GM18517 (cell line): ENCODE results near the gene DTX1.
"Not testable (repeated sequence)": the region's sequence is repeated elsewhere in the genome, so short reads cannot be mapped to it uniquely, and the experiment has no call there.

Experiments
- ATAC-seq: cut with Tn5 transposase; IDR thresholded peaks from one replicate; pipeline ENCODE4 v1.9.1; 2021; ENCODE audit warnings: mild to moderate bottlenecking, moderate library complexity; ENCODE audit not compliant: unreplicated experiment

DTX1 gene

GRCh38 chr12:113134521-113134951 is 78.0 kb downstream of the DTX1 start:
- ATAC-seq: no peak

- ATAC-seq: no peak
Measured at GRCh38 chr12:113135178-113136127, 78.9 kb downstream of the DTX1 start, which contains the start of gene RASAL1. TSS of gene RASAL1 (minus strand) at chr12:113135761. CDS start at chr12:113135462, 299 bp downstream.

DNA sequence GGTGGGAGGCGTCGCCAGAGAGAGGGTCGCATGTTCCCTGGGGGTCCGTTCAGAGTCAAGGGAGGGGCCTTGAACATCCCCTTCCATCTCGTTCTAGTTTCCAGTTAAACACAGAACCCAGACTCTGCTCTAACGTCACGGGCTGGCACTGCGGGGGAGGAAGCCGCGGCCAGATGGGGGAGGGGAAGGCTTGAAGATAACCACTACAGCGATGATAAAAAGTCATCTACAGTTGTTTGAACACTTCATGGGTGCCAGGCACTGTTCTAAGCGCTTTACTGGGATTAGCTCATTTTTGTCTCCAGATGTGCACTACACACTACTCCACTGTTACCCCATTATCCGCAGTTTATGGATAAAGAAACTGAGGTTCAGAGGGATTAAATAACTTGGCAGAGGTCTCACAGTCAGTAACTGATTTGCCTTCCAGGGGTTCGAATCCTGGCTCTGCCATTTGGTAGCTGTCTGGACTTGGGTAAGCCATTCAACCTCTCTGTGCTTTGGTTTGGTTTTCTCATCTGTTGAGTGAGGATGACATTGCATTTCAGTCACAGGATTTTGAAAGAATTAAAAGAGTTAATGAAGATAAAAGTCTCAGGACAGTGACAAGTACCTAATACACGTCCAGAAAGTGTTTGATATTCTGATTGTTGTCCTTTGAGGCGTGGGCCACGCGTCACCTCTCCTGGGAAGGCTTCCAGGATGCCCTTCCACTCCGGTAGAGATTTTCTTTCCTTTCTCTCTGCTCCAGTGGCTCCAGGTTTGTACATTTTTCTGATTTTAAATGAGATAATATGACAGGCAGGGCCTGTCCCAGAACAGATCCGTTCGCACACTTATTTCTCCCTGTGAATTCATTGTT is 79.8 kb downstream of the DTX1 start:
- no peak for ATAC-seq

DNA sequence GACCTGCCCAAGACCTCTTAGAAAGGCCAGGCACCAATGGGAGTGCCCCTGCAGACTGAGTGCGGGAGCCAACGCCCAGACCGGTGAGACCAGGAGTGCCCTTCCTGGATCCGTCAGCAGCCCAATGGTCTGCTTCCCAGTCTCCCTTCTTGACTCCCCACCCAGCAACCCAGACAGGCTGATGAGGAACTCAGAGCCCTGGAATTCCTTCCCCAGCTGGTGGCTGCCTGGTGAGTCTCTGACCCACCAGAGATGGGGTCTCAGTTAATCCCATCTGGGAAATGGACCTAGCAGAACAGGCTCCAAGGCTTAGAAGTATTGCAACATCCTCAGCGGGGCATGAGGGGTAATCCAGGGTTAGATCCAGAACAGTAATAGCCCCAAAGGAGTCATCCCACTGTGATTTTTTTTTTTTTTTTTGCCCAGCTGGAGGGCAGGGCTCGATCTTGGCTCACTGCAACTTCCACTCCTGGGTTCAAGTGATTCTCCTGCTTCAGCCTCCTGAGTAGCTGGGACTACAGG is 80.5 kb downstream of the DTX1 start:
- ATAC-seq: no peak

DNA sequence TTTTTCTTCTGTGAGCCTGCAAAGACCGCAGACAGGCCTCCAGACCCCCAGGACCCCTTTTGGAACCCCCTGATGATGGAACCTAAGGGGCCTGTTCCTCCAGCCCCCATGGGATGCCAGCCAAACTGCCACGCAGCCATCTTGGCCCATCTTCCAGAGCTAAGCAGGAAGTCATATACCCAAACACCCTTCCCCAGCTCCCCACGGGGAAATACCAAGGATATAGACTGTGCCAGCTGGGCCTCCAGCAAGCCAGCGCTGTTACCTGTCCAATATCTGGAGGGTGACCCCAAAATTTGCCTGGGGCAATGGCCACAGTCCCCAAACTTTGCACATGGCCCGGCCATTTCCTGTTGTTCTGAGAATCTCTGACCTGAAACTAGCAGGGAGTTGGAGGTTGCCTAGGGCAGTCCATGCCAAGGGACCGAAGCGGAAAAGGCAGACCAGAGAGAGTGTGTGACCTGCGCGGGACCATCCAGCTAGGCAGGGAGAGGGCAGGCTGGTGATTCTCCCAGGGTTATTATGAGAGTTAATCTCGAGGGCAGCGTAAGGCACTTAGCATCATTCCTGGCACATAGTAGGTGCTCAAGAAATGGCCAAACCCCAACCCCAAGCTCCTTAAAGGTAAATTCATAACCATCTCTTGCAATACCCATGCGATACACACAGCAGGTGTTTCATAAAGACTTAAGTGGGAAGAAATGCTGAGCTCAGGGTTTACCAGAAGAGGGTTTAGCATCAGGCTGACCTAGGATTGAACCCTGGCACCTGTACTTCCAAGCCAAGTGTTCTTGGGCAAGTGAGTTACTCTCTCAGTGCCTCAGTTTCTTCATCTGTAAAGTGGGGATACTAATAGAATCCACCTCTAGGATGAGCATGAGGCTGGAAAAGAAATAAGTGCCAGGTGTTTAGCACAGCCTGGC is 81.6 kb downstream of the DTX1 start:
- ATAC-seq: no peak

- no peak for ATAC-seq
Measured at GRCh38 chr12:113138826-113139225, 82.3 kb downstream of the DTX1 start.

DNA sequence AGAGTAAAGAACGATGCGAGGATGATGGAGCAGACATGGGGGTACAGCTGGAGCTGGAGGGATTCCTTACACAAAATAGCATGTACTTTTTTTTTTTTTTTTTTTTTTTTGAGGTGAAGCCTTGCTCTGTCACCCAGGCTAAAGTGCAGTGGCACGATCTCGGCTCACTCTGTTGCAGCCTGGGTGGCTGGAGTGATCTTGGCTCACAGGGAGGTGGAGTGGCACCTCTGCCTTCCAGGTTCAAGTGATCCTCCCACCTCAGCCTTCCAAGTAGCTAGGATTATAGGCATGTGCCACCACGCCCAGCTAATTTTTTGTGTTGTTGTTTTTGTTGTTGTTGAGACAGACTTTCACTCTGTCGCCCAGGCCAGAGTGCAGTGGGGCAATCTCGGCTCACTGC is 84.2 kb downstream of the DTX1 start:
- ATAC-seq: no peak

DNA sequence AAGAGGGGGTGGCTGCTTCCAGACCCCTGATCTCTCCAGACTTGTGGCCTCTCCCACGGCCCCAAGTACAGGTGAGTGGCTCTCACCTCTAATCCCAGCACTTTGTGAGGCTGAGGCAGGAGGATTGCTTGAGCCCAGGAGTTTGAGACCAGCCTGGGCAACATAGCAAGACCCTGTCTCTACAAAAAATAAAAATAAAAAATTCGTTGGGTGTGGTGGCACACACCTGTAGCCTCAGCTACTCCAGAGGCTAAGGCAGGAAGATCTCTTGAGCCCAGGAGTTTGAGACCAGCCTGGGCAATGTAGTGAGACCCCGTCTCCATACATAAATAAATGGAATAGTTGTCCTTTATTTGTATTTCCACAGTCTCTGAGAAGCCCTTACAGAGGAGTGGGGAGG is 85.2 kb downstream of the DTX1 start:
- not testable (repeated sequence) for ATAC-seq

DNA sequence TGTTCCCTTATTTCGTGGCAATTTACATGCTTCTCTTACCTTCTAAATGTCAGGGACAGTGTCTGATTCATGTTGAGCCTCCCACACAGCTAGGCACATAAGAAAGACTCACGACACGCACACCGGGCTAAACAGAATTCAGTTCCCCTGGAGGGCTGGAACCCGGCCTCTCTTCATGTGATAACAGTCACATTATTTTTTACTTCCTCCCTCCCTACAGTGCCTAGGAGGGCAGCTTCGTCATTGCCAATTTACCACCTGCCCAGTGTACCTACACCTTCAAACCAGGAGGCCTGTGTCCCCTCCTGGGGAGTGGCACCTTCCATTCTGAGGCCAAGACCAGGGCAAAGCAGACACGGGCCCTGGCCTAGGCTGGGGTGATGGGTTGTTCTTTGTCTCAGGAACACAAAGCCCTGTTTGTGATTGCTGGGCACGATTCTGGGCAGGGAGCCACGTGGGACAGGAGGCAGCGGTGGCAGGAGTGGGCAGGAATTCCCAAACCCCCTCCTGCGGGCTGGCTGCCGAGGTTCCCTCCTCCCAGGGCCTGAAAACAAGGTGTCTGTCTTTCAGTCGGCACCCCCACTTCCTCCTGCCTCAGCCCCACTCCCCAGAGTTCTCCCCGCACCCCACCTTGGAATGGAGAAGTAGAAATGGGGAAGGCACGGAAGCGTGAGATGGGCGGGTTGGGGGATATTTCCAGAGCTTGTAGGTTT is 85.8 kb downstream of the DTX1 start:
- no peak for ATAC-seq

DNA sequence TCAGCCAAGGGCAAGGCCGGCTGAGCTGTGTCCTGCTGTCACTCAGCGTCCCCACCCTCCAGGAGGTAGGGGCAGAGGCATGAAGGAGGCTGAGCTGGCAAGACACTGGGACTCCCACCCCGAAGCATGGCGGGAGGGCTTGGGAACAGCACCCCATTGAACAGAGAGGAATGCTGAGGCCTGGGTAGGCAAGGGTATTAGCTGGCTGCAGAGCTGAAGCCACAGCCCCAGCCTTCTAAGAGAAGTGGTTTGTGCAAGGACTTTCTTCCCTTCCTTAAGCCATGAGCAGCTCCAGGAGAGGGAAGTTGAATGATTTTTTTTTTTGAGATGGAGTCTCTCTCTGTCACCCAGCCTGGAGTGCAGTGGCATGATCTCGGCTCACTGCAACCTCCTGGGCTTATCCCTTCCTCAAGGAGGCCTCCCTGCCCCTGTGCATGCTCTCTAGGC is 86.4 kb downstream of the DTX1 start:
- ATAC-seq: no peak

DNA sequence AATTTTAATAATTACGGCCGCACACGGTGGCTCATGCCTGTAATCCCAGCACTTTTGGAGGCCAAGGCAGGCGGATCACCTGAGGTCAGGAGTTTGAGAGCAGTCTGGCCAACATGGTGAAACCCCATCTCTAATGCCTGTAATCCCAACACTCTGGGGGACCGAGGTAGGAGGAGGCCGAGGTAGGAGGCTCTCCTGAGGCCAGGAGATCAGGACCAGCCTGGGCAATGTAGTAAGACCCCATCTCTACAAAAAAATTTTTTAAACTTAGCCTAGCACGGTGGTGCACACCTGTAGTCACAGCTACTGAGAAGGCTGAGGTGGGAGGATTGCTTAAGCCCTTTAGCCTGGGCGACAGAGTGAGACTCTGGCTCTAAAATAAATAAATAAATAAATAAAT is 87.4 kb downstream of the DTX1 start:
- ATAC-seq: no peak

- no peak for ATAC-seq
Measured at GRCh38 chr12:113144806-113145205, 88.3 kb downstream of the DTX1 start.

- no peak for ATAC-seq
Measured at GRCh38 chr12:113145720-113146551, 89.4 kb downstream of the DTX1 start.

- ATAC-seq: no peak
Measured at GRCh38 chr12:113146999-113147398, 90.5 kb downstream of the DTX1 start.
